Erythroblast (primary cell): Measurements from ENCODE around the gene EXT2.

Source experiments
- GATA1 ChIP-seq: IDR thresholded peaks from 2 replicates; pipeline ENCODE4 v1.6.1; 2011; ENCODE audit warnings: low read depth, mild to moderate bottlenecking, control low read depth, low read length, moderate library complexity
- POLR2A ChIP-seq: IDR thresholded peaks from 2 replicates; pipeline ENCODE4 v1.6.1; 2011; ENCODE audit warnings: mild to moderate bottlenecking, low read length

GRCh38 chr11:44078794-44079193, 16.7 kb upstream of the EXT2 start:
- TF ChIP-seq POLR2A (no peak), GATA1 (no peak)
